NCI-H2107 (cell line): ENCODE data around the gene FOXI1.
"Not testable (repeated sequence)": the region's sequence is repeated elsewhere in the genome, so short reads cannot be mapped to it uniquely, and the experiment has no call there.

ENCODE experiments used
- DNase-seq: peaks from one replicate; lab custom pipeline; 2025; lab: John Stamatoyannopoulos, UW

FOXI1 gene

GRCh38 chr5:170126626-170127025, 20.9 kb downstream of the FOXI1 start:
- DNase-seq = no peak

- no peak for DNase-seq
Observed at GRCh38 chr5:170131235-170131634, 25.5 kb downstream of the FOXI1 start.

DNA sequence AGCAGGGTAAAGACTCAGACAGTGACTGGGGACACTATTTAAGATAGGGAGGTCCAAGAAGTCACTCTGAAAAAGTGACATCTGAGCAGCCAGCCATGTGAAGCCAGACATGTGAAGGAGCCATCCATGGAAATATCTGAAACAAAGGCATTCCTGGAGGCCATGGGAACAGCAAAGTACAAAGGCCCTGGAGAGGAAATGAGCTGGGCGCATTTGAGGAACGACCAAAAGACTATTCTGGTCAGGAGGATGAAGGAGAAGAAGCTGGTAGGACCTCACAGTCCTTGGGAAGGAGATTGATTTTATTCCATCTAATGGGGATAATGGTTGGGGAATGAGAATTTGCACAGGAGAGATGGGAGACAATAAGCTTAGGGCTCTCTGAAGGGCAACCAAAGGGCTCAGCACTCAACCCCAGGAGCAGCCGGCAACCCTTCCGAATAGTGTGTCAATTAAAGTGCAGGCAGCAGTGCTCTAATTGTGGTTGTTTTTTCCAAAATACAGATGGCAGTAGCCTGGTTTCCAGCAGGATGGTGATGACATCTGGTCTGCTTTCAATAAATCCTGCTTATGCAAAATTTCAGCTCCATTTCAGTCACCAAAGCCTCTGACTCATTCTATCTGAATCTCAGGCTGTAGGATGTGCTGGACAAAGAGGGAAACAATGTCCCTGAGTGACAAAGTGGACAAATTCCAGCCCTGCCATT, 26.7 kb downstream of the FOXI1 start:
- no peak for DNase-seq

- no peak for DNase-seq
Observed at GRCh38 chr5:170132976-170133448, 27.3 kb downstream of the FOXI1 start.

- DNase-seq = no peak
Observed at GRCh38 chr5:170135796-170136490, 30.2 kb downstream of the FOXI1 start.

- no peak for DNase-seq
Observed at GRCh38 chr5:170136506-170136905, 30.8 kb downstream of the FOXI1 start.

- DNase-seq = no peak
Observed at GRCh38 chr5:170137694-170138214, 32.1 kb downstream of the FOXI1 start.

GRCh38 chr5:170138273-170138672, 32.6 kb downstream of the FOXI1 start:
- no peak for DNase-seq

DNA sequence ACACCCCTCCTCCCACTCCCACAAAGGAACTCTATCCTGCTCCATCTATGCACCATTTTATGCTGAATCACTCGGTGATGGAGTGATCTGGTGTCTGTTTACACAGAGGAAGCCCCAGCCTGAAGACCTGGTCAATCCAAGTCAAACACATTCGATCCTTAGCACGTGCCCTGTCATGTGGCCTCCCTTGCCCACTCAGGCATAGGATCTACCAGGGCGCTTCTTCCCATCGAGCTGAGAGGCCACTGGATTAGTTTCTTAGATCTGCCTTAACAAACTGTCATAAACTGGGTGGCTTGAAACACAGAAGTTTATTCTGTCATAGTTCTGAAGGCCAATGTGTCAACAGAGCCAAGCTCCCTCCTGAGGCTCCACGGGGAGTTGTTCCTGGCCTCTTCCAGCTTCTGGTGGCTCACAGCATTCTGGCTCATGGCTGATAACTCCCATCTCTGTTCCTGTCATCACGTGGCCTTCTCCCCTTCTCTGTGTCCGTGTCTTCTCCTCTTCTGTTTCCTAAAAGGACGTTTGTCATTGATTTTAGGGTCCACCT, 34.2 kb downstream of the FOXI1 start:
- DNase-seq = no peak

DNA sequence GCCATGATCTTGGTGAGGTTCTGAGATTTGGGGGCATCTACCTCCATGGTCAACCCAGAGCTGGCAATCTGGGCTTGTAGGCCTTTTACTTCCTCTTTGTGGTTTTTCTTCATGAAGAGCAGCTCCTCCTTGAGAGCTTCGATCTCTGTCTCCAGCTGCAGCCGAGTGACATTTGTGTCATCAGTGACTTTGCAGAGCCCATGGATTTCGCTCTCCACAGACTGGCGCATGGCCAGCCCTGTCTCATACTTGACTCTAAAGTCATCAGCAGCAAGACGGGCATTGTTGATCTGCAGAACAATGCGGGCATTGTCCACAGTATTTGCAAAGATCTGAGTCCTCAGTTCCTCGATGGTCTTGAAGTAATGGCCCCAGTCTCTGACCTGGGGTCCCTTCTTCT, 35.5 kb downstream of the FOXI1 start:
- DNase-seq = not testable (repeated sequence)

DNA sequence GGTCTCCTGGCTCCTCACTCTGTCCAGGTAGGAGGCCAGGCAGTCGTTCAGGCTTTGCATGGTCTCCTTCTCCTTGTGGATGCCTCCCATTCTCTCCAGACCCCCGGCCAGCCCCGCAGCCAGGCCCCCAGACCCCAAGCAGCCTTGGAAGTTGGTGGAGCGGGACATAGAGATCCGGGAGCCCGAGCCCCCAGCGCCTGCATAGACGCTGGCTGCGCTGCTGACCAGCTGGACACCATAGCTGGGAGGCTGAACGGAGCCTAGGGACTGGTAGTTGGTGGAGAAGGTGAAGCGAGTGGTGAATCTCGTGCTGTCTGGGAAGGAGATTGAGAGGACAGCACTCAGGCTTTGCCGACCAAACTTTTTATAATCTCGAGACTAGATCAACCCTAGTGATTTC, 35.9 kb downstream of the FOXI1 start:
- DNase-seq = no peak

DNA sequence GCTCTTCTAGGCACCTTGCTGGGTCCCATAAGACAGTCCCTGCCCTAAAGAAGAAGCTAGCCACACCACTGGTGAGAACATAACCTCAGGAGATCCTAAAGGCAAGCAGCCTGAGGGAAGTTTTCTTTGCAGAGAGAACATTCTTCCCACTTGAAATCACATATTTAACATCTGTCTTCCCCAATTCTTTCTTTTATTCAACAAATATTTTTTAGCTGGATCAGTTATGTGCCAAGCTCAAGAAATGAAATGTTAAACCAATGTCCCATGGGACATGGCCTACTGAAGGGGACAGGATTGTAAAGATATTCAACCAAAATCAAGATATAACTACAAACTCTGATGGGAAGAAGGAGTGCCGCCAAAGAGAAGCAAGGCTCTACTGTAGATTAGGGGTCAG, 36.5 kb downstream of the FOXI1 start:
- no peak for DNase-seq

DNA sequence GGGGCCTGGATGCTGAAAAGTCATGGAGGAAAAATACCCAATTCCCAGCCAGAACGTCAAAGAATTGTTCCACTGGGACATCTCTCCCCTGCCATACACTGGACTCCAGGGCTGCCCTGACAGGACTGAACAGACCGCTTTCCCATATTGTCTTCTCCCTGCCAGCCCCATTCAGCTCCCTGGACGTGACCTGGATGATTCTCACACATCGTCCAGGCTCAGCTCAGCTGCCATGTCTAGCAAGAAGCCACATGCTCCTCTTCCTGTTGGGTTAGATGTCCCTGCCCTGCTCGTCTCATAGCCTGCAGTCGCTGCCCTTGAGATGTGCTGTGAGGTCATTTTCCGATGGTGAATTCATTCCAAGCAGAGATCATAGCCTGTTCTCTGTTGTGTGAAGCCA, 37.4 kb downstream of the FOXI1 start:
- no peak for DNase-seq

GRCh38 chr5:170143710-170144109, 38.0 kb downstream of the FOXI1 start:
- DNase-seq = no peak

- no peak for DNase-seq
Observed at GRCh38 chr5:170144286-170145023, 38.8 kb downstream of the FOXI1 start.

DNA sequence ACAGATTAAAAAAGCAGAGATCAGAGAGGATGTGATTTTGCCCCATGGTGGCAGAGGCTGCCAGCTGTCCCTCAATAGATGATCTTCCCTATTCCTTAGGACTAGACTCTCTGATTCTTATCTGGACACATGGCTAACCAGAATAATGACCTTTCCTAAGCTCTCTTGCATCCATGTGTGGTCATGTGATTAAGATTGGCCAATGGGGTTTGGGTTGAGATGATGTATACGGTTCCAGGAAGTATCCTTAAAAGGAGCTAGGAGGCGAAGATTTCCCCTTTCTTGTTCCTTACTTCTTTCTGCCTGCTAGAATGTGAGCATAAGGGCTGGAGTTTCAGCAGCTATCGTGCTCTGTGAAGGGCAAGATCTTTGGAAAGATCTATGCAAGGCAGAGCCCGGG, 39.8 kb downstream of the FOXI1 start:
- no peak for DNase-seq

DNA sequence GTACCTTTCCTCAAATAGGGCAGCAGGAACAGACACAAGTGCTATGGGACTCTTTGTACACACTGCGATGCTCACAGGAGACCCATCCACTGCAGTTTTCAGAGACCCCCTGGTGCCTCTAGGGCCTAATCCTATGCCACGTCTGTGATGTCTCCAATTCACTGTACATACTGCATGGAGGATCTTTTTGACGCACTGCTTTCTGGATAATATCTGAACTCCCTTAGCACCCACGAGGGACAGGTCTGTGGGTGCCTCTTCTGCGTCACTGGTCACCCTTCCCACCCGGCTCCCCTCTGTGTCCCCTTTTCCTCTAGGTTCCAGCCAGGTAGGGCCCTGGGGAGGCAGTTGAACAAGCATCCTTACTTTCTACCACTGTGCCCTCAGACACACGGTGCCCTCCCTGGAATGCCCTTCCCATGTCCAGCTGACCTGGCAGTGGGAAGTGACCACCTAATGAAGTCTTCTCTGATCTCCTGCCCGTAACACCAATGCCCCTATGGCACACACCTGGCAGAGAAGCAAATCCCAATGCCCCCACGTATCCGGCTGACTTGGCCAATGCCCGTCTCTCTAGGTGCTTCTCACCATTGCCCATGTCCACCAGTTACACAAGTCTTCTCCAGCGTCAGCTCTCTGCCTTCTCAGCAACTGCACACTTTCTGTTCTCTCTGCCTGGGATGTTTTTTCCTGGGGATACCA, 41.5 kb downstream of the FOXI1 start:
- DNase-seq = no peak

- DNase-seq = no peak
Observed at GRCh38 chr5:170147753-170148264, 42.1 kb downstream of the FOXI1 start.

- no peak for DNase-seq
Observed at GRCh38 chr5:170148430-170149205, 42.9 kb downstream of the FOXI1 start.

DNA sequence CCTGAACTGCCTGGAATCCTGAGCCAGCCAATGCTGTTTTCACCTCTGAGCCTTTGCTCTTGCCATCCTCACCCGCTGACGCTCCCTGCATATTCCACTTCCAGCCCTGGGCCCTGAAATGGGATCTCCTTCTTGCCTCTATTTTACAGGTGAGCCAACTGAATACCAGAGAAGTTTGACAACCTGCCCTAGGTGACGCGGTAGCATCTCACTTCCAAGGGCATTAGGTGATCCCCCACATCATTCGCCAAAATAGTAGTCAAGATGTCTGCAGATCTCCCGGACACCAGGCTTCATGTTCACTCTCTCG, 43.5 kb downstream of the FOXI1 start:
- no peak for DNase-seq

DNA sequence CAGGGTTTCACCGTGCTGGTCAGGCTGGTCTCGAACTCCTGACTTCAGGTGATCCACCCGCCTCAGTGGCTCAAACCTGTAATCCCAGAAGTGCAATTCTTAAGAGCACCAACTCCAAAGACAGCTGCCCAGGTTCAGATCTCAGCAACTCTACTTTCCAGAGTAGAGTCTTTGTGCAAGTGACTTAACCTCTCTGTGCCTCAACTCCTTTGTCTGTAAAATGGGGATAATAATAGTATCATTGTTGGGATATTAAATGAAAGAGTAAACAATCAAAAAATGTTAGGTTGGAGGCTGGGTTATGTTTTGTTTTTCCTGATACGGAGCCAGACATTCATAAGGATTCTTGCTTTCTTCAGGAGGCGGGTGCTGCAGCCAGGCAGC, 45.0 kb downstream of the FOXI1 start:
- no peak for DNase-seq
